Smooth muscle cell of the brain vasculature (primary cell): Measurements from ENCODE around the gene LETMD1.
A peak's percentile ranks its signal among the peaks of the same experiment; 100 is the strongest.
"Not testable (repeated sequence)": the region's sequence is repeated elsewhere in the genome, so short reads cannot be mapped to it uniquely, and the experiment has no call there.

Experiments
- DNase-seq: peaks from one replicate; pipeline ENCODE4 v3.0.0-alpha.2; 2012; ENCODE audit warnings: low read depth, low spot score

LETMD1 gene

GRCh38 chr12:51077930-51078329, 29.8 kb downstream of the LETMD1 start:
- DNase-seq, result no peak

DNA sequence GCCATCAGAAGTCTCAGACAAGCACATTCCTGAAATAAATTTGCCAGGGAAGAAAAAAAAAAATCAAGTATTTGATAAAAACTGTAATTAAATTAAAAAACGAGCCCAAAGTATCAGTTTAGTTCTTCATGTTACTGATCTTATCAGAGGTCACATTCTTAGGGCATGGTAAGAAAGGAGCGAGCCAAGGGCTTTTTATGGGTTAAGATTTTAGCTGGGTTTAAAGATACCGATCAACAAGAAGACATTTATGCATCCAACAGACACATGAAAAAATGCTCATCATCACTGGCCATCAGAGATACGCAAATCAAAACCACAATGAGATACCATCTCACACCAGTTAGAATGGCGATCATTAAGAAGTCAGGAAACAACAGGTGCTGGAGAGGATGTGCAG, 30.2 kb downstream of the LETMD1 start:
- DNase-seq, result not testable (repeated sequence)

DNA sequence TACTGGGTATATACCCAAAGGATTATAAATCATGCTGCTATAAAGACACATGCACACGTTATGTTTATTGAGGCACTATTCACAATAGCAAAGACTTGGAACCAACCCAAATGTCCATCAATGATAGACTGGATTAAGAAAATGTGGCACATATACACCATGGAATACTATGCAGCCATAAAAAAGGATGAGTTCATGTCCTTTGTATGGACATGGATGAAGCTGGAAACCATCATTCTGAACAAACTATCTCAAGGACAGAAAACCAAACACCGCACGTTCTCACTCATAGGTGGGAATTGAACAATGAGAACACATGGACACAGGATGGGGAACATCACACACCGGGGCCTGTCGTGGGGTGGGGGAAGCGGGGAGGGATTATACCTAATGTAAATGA, 30.7 kb downstream of the LETMD1 start:
- not testable (repeated sequence) for DNase-seq

DNA sequence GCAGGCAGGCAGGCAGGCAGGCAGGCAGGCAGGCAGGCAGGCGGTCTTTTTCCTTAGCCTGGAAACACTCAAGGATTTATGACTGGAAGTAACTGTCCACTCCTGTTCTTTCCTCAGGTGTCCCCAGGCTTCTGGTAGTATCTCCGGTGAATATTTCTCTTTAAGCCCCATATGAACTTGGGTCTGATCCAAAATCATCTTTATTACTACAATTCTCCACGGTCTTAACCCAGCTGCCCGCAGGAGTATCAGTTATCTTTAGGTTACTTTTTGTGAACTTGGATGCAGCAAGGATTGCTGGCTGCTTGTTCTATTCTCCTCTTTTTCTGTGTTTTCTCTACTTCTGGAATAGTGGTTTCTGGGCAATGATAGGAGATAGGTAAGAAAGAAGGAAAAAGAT, 32.0 kb downstream of the LETMD1 start:
- DNase-seq, result no peak

DNA sequence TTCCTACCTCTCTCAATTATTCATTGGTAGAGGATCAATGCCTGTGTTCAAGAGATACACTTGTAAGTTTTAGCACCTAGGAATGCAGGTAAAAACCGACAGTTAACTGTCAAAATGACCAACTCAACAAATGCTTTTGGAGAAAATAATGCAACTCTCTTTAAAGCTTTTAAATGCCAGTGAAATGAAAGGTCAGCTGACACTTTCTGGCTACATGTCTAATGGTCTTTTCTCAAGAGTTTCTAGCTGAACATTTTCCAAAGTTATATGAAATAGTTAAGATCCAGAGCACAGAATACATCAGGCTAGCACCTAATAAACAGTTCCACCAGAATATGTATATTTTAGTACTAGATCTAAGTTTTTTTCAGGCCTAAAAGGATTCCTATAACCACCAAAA, 33.3 kb downstream of the LETMD1 start:
- DNase-seq, result no peak

- DNase-seq, result peak; percentile 10
These were observed 34.5 kb downstream of the LETMD1 start for GRCh38 chr12:51082561-51083125.

- peak; percentile 88 for DNase-seq
These were observed 35.2 kb downstream of the LETMD1 start, which contains the start of gene CSRNP2 for GRCh38 chr12:51083126-51083833. CSRNP2 (minus strand) TSS chr12:51083596; CDS start chr12:51076561, 7,035 bp downstream.

DNA sequence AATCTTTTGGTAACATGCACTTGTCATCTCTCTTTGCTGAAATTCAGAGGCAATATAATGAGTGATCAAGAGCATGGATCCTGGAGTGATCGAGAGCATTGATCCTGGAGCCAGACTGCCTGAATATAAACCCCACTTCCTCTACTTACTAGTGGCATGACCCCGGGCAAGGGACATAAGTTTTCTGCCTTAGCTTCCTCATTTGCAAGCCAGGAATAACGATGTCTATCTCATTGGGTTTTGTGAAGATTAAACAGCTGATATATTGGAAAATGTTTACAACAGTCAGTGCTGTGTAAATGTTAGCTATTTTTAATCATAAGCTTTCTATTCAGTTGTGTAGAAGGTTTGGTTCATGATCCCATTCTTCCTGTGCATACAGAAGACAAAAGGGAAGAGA, 37.6 kb downstream of the LETMD1 start:
- DNase-seq, result no peak

- DNase-seq, result no peak
These were observed 38.8 kb downstream of the LETMD1 start for GRCh38 chr12:51086933-51087332.

DNA sequence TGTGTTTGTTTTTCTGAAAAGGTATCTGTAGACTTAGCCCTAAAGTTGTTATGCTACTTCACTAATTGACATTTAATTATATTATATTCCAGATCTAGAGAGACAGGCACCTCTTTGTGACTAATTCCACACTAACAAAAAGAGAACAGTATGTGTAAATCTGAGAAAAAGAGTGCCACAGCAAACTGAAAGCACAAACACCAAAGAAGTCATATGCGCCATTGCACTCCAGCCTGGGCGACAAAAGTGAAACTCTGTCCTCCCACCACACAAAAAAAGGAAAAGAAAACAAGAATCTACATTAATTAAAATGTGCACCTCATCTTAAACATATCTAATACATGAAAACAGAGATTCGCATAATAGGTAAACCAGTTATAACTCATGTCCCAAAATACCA, 39.7 kb downstream of the LETMD1 start:
- no peak for DNase-seq

DNA sequence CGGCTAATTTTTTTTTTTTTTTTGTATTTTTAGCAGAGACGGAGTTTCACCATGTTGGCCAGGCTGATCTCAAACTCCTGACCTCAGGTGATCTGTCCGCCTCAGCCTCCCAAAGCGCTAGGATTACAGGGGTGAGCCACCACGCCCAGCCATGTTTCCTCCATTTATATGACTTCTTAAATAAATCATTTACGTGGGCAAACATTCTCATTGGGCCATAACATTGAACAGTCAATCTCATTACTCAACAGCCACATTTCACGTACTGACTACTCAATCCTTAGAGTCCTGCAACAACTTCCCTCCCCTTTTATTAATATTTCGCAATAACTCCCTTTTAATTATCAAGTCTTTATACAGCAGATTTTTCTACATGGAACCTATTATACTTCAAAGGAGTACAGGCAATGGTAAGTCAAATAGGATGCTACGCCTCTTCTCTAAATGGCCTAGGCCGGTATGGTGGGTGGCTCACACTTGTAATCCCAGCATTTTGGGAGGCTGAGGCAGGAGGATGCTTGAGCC, 42.6 kb downstream of the LETMD1 start:
- DNase-seq, result no peak

DNA sequence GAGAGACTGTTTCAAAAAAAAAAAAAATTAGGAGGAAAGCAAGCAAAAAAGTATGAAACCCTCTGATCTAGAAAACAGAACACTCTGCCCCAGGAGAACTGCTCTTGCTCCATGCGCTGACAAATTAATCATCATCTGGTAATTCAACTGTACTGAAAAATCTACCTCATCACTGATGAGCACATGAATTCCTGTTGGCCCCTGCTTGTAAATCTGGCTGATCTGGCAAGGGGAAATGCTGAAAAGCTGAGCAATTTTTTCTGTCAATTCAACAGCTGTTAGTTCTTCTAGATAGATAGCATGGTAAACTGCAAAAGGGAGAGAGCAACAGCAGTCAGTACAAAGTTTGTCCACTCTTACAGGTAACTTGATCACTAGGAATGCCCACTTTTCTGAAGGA, 50.5 kb downstream of the LETMD1 start:
- DNase-seq, result no peak

- no peak for DNase-seq
These were observed 55.9 kb downstream of the LETMD1 start for GRCh38 chr12:51103977-51104376.

GRCh38 chr12:51108136-51108535, 60.0 kb downstream of the LETMD1 start:
- DNase-seq, result no peak
